Suppressor macrophage (primary cell): Measurements from ENCODE around the gene GNAI3.

Experiments
- DNase-seq, 4 experiments: peaks; one replicate each; pipeline ENCODE4 v3.0.0-alpha.2; 2020 to 2022

Gene GNAI3

DNA sequence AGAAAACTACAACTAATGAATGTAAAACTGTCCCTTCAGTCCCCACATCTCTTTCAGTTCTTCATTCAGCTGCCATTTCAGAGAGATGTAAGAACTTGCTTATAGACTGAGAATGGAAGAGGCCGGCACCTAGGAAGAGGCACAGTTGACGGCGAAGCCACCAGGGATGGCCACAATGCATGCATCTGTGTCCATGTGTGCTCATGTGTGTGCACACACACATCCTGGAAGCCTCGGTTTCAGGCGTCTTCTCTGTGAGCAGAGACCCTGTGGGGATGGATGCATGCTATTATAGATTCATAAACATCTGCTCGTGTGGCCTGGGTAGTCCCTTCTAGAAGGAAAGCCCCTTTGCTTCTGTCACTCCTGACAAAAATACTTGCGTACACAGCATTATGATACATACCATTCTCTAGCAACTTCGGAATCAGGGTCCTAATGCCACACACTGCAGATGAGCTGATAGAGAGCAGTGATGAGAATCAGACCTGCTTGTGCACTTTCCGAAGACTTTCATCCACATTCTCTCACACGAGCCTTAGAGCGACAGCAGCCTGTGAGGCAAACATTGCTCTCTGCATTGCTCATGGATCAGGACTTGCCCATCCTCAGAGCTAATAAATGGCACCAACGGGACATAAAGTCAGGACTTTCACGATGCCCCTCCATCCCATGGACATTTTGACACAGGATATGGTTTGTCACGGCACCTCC is 21.2 kb upstream of the GNAI3 start:
- DNase-seq: no peak

DNA sequence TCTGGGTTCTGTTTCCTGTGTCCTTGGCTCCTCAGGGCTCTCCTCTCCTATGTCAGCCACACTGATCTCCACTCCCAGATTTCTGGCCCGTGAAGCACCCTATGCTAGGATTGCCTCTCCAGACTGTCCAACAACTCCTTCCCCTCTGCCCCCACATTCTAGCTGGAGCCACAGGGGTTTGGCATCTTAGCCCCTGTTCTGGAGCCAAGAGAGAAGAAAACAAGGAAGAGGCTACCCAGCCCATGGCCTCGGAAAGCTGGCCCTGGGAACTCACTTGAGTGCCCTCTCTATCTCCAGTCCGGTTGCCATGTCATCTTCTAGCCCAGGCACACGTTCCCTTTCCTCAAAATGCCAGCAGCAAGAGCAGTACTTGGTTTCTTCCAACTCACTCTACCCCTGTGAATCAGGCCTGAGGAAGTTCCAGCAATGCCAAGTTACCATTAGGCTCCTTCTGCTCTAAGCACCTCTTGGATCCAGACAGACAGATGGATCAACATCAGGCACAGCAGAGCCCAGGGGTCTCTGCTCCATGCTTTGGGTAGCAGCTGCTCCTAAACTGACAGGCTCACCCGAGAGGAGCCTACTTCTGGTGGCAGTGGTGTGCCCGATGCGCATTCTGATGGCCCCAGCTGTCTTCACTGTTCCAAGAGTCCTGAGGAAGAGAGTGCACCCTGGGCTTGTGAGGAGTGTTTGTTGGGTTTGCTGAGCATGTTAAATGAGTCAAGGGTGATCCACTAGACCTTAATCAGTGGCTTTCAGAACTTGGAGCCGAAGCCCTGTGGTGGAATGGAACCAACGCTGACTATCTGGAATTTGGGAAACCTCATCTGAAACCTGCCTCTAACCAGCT is 20.3 kb upstream of the GNAI3 start:
- no peak for DNase-seq

DNA sequence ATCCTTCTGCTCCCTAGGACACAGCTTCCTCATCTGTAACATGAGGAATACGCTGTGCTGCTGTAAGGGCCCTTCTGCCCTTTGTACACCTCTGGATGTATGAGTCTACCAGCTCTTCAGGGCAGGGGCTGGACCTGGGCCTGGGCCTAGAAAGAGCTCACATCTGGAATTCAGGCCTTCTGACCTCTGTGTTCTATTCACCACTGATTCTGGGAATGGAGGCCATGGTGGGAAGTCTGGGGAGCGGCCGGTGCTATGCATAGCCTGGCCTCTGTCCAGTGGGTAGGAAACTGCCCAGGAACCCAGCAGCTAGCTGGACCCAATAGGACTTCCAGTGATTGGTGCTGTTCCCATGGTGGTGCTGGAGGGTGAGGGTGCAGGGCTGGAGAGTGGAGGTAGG is 19.7 kb upstream of the GNAI3 start:
- DNase-seq: no peak

DNA sequence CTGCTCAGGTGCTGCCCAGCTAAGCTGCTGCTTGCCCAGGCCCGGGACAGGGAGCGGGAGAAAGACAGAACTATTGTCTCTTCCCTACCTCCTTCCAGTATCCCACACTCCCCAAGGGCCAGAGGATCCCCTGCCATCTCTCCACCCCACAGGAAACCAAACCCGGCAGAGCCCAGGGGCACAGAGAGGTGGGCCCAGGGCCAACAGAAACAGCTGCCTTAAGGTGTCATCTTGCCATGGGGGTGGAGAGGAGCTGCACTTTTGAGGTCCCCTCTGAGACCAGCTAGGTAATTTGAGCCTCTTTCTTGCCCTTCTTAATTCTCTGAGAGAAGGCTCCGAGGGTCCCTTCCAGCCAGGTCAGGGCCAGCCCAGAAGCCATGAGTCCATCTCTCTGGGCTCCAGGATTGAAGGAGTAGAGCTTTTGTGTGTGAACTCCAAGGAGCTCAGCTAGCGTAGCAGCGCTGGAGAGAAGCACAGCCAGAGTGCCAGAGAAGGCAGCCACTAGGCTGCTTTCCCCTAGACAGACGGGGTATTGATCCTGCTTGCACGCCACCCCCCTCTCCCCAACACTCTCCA is 18.4 kb upstream of the GNAI3 start:
- DNase-seq: no peak

DNA sequence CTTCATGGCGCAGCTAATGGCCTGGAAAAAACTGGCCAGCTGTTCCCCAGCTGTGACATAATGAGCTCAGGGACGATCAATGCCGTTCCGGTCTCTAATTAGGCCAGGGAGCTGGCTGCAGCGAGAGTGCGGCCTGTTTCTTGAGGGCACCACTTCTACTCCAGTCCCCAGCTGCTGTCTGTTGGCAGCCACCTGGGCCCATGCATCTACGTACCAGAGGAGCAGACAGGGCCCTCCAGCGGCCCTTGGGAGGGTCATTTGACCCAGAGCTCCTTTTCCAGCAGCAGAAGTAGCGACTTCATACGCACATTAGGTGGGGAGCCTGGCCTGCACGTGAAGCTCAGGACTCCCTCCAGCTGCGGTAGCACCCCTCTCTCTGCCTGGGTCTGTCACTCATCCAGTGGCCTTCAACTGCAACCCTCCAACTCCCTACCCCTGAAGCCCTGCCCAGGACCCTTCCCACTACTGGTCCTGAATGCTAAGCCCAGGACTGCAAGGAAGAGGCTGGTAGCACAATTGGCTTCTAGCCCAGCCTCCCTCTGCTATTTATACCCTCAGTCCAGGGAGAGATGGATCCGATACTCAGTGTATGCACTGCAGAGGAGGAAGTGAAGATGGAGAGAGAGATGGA is 17.8 kb upstream of the GNAI3 start:
- no peak for DNase-seq

DNA sequence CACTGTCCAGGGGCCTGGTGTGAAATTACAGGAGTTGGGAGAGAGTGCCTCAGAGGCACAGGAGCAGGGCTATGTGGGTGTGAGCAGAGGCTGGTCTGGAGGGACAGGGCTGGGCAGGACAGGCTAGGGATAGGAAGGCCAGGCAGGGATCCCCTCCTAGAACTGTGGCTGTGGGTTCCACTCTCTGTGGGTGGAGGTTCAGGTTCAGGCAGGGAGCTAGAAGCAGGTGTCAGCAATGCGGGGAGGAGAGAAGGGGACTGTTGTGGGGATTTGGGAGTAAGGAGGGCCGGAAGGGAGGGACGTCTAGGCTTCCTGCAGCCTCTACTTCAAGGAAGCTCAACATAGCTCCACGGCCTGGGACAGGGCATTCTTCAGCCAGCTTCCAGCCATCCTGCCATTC is 17.0 kb upstream of the GNAI3 start:
- DNase-seq: no peak

DNA sequence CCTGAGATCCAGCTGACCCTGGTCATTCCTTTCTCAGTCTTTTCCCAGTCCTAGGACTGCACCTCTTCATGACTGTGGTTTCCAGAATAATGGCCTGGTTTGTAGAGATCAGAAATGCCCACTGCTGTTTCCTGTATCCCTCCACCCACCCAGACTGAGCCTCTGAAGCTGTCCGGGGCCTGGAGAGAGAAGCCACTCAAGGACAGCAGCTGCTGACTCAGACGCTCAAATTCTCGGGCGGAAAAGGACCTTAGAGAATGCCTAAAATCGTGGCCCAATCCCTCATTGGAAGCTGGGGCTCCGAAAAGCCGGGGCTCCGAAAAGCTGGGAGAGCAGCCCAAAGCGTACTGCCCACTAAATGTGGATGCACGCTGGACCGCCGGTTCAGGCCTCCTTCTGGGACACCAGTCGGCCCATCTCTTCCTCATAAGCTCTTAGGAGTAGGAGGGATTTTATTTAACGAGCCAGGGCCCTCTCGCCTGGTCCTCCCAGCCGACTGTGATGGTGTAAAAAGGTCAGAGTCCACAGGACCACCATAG is 16.5 kb upstream of the GNAI3 start:
- DNase-seq: no peak

DNA sequence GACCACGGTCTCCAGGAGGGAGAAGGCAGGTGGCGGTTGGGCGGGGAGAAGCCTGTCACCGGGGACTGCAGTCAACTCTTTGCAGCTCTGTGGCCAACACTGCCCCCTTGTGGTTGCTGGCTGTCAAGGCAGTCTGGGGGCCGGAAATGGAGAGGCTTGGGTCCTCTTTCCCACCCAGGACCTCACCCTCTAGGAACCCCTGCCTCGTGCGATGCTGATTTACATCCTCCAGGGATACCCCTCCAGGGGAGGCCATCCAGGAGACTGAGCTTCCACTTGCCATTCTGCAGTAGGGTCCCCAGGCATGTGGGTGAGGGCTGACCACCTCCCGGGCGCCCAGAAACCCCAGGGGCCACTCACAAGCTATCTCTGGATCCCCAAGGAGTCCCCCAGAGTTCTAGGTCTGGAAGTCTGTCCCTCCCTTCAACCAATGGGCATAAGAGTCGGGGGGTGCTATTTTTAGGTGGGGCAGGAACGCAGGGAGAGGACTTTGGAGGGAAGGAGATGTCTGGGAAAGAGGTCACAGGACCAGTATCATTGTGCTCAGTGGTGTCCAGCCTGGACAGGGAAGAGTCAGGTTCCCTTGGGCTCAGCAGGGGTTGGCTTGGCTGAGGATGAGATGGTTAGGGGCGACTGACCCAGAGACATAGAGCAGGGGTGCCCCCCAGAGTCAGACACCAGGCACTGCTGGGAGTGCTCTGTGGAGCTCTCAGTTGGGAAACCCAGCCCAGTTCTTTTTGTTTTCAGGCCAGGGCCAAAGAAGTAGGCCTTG is 15.9 kb upstream of the GNAI3 start:
- DNase-seq: peak; percentile 82 to 91 (median 87)

DNA sequence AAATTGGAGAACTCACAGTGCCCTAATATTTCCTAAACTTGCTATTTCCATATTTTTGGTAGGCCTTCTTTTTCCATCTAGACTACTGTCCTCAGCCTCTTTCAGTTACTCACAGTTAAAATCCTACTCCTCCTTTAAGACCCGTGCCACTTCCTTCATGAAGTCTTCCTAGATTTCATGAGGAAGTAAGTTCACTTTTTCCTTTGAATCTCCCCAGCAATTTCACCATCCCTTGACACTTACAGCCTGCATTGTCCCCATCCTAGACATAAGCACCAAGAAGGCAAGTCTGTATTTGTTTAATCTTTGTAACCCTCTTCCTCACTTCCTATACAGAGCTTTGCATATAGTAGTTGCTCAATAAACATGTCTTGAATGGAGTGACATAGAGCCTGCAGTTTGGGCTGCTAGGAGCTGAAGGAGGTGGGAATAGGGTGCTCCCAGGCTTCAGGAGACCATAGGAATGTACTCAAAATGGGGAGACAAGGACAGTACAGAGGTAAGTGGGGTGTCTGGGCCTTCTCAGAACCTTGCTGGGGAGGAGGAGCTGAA is 14.0 kb upstream of the GNAI3 start:
- no peak for DNase-seq

DNA sequence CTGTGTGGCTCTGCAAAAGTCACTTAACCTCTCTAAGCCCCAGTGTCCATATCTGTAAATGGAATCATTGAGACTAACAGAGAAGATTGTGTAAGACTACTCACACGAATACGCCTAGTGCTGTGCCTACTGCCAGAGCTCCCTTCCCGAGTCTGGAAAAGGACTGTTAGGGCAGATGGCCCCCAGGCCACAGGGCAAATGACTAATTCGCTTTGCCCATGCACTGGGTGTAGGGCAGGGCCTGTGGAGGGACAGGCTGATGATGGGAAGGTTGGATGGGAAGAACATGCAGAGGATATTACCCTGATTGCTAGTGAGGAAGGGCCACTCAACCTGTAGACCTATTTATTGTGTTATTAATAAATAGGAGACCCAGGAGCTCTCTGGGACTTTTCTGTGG is 12.9 kb upstream of the GNAI3 start:
- DNase-seq: no peak

DNA sequence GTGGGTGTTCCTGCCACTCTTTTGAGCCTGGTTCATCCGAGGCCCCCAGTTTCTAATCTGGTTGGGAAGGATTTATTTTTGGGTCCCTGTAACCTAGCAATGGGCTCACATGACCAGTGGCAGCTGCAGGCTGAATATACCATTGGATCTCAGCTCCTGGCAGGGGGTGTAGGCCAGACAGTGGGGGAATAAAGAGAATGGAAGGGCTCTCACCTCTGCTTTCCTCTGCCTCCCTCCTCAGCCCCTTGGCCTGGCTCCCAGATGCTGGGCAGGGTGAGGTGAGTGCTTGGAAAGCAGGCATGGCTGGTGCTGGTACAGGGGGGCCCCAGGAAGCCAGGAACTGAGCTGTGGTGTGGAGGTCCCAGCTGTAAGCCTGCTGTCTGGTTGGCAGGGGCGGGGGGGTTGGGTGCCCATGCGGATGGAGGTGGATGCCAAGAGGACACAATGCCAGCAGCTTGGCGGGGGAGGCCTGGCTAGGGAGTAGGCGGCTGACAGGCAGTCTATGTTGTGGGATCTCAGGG is 12.4 kb upstream of the GNAI3 start:
- no peak for DNase-seq

DNA sequence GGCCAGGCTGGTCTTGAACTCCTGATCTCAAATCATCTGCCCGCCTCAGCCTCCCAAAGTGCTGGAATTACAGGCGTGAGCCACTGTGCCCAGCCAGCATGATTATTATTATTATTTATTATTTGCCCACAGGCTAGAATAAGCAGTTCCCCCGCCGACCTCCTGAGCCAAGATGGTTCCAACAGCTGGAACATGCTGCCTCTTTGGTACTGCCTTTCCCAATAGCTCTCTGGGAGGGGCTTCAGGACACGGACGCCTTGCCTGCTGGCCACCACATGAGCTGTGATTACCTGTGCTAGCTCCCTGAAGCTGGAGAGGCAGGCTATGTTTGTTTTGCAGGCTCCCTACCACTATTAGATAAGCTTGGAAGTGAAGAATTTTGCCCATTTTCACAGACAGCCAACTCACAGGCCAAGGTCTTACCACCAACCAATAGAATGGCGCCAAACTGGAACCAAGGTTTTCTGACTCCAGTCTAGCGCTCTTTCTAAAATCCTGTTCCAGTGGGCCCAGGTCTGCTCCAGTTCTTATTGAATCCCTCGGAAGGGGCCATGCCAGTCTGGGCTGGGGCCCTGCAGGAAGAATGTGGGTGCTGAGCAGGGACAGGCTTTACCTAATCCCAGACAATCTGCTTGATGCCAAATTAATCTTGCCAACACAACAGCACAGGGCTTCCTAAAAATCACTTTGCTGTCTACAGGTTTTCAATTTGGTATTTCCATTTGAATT is 10.8 kb upstream of the GNAI3 start:
- no peak for DNase-seq

DNA sequence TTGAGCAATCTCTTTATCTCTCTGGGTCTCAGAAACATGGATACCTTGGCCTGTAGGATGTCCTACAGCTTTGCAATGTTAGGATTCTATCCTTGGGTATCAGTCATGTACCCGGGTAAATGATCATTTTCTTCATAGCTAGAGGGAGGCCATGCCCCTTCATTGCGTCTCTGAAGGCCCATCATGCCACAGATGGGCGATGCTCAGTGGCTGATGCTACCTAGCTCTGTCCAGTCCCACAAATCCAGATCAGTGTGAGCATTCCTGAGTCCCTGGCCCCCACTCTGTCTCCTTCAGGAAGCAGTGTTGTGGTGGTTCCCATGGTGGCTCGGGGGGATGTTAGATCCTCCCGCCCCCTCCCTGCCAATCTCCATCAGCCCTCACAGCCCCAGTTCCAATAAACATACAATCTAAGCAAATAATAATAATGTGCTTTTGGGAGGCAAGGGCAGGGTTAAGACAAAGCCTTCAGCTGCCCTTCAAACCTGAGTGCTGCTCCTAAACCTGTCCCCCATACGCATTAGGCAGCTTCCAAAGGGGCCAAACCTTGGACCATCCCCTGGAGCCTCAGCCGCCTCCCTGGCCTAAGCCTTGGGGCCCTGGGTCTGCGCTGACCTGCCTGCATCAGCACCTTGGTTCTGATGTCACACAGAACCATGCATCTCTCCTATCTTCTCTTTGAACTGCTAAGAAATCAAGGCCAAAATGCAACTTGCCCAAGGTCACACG is 9.4 kb upstream of the GNAI3 start:
- no peak for DNase-seq

DNA sequence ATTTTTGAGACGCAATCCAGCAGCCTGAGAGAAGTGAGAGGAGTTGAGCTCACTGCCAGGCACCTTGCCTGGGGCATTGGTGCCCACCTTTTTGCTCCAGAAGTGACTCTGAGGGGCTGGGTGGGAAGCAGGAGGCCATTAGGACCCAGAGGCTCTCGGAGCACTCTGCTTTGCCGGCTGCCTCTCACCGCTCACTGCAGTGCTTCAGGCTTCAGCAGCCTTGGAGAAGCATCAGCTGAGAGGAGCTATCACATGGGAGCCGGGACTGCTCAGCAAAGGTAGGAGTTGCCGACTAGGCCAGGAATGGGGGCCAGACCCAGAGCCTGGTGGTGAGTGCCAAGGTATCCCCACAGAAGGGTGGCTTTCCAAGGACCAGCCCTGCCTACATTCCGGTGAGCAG is 8.7 kb upstream of the GNAI3 start, which contains the start of gene GPR61:
Gene GPR61 (plus strand): TSS at position 197 of the 400 bp plus-strand sequence. CDS start 3,151 bp downstream, outside the sequence.
- DNase-seq: no peak

DNA sequence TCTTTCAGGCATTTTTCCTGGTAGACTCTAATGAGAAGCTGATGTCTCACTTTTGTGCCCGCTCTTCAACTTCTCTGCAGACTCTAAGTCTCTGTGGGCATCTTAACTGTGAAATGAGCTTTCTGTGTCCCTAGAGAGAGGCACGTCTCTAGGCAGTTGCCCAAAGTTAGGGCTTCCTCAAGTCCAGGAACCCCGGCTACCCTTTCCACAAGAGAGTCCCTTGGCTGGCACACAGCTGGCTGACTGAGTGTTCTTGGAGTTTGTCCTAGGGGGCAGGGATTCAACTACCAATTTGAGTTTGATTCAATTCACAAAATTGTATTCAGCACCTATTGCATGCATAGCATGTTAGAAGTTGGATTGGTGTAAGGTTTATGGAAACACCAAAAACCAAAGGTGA is 7.3 kb upstream of the GNAI3 start:
- DNase-seq: no peak

DNA sequence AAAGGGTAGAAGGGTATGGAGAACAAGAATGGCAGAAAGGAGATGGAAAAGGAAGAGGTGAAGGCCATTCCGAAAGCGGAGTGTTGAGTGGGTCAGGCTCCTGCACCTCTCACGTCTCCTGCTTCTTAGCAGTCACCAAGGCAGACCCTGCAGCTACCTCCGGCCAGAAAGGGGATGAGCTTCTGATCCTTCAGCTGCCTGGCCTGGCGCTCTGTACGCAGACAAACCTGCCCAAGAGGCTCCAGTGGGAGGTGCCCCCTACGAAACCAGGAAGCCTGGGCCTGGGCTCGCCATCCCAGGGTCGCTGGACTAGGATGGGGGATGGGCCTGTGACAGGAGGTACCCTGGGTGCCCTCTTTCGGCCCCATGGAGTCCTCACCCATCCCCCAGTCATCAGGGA is 5.8 kb upstream of the GNAI3 start:
- DNase-seq: no peak

DNA sequence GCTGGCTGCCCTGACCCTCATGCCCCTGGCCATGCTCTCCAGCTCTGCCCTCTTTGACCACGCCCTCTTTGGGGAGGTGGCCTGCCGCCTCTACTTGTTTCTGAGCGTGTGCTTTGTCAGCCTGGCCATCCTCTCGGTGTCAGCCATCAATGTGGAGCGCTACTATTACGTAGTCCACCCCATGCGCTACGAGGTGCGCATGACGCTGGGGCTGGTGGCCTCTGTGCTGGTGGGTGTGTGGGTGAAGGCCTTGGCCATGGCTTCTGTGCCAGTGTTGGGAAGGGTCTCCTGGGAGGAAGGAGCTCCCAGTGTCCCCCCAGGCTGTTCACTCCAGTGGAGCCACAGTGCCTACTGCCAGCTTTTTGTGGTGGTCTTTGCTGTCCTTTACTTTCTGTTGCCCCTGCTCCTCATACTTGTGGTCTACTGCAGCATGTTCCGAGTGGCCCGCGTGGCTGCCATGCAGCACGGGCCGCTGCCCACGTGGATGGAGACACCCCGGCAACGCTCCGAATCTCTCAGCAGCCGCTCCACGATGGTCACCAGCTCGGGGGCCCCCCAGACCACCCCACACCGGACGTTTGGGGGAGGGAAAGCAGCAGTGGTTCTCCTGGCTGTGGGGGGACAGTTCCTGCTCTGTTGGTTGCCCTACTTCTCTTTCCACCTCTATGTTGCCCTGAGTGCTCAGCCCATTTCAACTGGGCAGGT is 5.0 kb upstream of the GNAI3 start:
- DNase-seq: no peak

DNA sequence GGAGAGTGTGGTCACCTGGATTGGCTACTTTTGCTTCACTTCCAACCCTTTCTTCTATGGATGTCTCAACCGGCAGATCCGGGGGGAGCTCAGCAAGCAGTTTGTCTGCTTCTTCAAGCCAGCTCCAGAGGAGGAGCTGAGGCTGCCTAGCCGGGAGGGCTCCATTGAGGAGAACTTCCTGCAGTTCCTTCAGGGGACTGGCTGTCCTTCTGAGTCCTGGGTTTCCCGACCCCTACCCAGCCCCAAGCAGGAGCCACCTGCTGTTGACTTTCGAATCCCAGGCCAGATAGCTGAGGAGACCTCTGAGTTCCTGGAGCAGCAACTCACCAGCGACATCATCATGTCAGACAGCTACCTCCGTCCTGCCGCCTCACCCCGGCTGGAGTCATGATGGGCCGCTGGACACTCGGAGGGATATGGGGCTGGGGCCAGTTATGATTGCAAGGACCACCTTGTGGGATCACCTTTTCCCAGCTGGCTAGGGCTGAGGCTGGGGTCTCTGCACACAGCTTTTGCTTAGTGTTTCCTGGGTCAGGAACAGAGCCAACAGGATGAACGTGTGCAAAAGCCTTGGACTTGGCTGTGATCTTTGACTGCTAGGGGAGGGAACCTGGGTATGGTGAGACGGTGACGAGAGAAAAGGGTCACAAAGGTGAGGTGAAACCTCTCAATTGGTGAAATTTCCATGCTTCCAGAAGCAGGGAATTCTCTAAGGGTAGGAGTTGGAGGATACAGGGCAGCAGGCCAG is 4.3 kb upstream of the GNAI3 start:
- DNase-seq: no peak
